Measurements from ENCODE around the gene FAM217B.

GRCh38 chr20:59940956-59941294 lies 736 bp downstream of the FAM217B start:
- TF ChIP-seq CTCF (IDR thresholded peaks at IDR 0.05) (no peak), POLR2A (IDR thresholded peaks at IDR 0.05) (no peak)
